H9 (cell line): ENCODE results near the gene DCAF5. TPM values are rescaled to one million over a fixed set of nuclear protein-coding genes. Genes with fewer than 3 reads are reported as not detected.

ENCODE experiments used
- DNase-seq: peaks from one replicate; pipeline ENCODE4 v3.0.0-alpha.2; 2017
- H2AFZ ChIP-seq: one replicate; pipeline ENCODE4 v1.6.1; 2013; ENCODE audit warnings: mild to moderate bottlenecking, low read length, control low read depth, moderate library complexity
- H2AK5ac ChIP-seq: 2 replicates; pipeline ENCODE4 v1.6.1; 2013; ENCODE audit warnings: low read length, control low read depth, mixed read lengths; ENCODE audit not compliant: insufficient read length
- H2BK120ac ChIP-seq: one replicate; pipeline ENCODE4 v1.6.1; 2013; ENCODE audit warnings: low read depth, mild to moderate bottlenecking, low read length, control low read depth, inconsistent platforms; ENCODE audit not compliant: poor library complexity, severe bottlenecking
- H2BK12ac ChIP-seq: 2 replicates; pipeline ENCODE4 v1.6.1; 2013; ENCODE audit warnings: low read length, control low read depth, mixed read lengths, low read depth; ENCODE audit not compliant: insufficient read length
- H2BK15ac ChIP-seq: 2 replicates; pipeline ENCODE4 v1.6.1; 2013; ENCODE audit warnings: low read depth, low read length, control low read depth
- H2BK20ac ChIP-seq: one replicate; pipeline ENCODE4 v1.6.1; 2013; ENCODE audit warnings: low read depth, mild to moderate bottlenecking, low read length, control low read depth, inconsistent platforms; ENCODE audit not compliant: poor library complexity, severe bottlenecking
- H2BK5ac ChIP-seq: 2 replicates; pipeline ENCODE4 v1.6.1; 2013; ENCODE audit warnings: low read length, control low read depth, mixed read lengths; ENCODE audit not compliant: insufficient read length
- H3K14ac ChIP-seq: 2 replicates; pipeline ENCODE4 v1.6.1; 2013; ENCODE audit warnings: low read length, control low read depth; ENCODE audit not compliant: insufficient read depth
- H3K18ac ChIP-seq: 2 replicates; pipeline ENCODE4 v1.6.1; 2013; ENCODE audit warnings: low read depth, mild to moderate bottlenecking, mixed read lengths, low read length, control low read depth; ENCODE audit not compliant: insufficient read length
- H3K23ac ChIP-seq: 2 replicates; pipeline ENCODE4 v1.6.1; 2013; ENCODE audit warnings: low read length, control low read depth, mixed read lengths, low read depth; ENCODE audit not compliant: insufficient read length
- H3K23me2 ChIP-seq: 2 replicates; pipeline ENCODE4 v1.6.1; 2013; ENCODE audit warnings: low read depth, mild to moderate bottlenecking, mixed read lengths, low read length, control low read depth; ENCODE audit not compliant: insufficient read length, poor library complexity, severe bottlenecking
- H3K27ac ChIP-seq: 2 replicates; pipeline ENCODE4 v1.5.1; 2013; ENCODE audit warnings: low read length, control low read depth, mixed read lengths, low read depth; ENCODE audit not compliant: insufficient read length
- H3K27me3 ChIP-seq: 2 replicates; pipeline ENCODE4 v1.6.1; 2013; ENCODE audit warnings: low read length, control low read depth, inconsistent platforms; ENCODE audit not compliant: insufficient read depth
- H3K4ac ChIP-seq: 2 replicates; pipeline ENCODE4 v1.6.1; 2013; ENCODE audit warnings: low read depth, mild to moderate bottlenecking, control low read depth, inconsistent platforms, low read length, moderate library complexity
- H3K4me1 ChIP-seq: 2 replicates; pipeline ENCODE4 v1.6.1; 2013; ENCODE audit warnings: low read length, control low read depth, inconsistent platforms; ENCODE audit not compliant: insufficient read depth
- H3K4me2 ChIP-seq: 2 replicates; pipeline ENCODE4 v1.6.1; 2013; ENCODE audit warnings: low read length, control low read depth, mixed read lengths; ENCODE audit not compliant: insufficient read length, insufficient read depth
- H3K56ac ChIP-seq: 2 replicates; pipeline ENCODE4 v1.6.1; 2013; ENCODE audit warnings: low read depth, mild to moderate bottlenecking, mixed read lengths, low read length, control low read depth; ENCODE audit not compliant: insufficient read length
- H3K79me1 ChIP-seq: 2 replicates; pipeline ENCODE4 v1.6.1; 2013; ENCODE audit warnings: low read depth, mild to moderate bottlenecking, moderate library complexity, low read length, control low read depth, inconsistent platforms; ENCODE audit not compliant: insufficient read depth, poor library complexity, severe bottlenecking
- H3K79me2 ChIP-seq: 2 replicates; pipeline ENCODE4 v1.6.1; 2013; ENCODE audit warnings: low read length, control low read depth, inconsistent platforms; ENCODE audit not compliant: insufficient read depth
- H3K9ac ChIP-seq: 2 replicates; pipeline ENCODE4 v1.6.1; 2013; ENCODE audit warnings: low read length, control low read depth, mixed read lengths; ENCODE audit not compliant: insufficient read length; ENCODE audit errors: extremely low read depth
- H3K9me3 ChIP-seq: one replicate; pipeline ENCODE4 v1.6.1; 2013; ENCODE audit warnings: low read depth, low read length, inconsistent platforms; ENCODE audit not compliant: control insufficient read depth
- H3T11ph ChIP-seq: one replicate; pipeline ENCODE4 v1.6.1; 2013; ENCODE audit warnings: mild to moderate bottlenecking, low read length, control low read depth, inconsistent platforms
- H4K20me1 ChIP-seq: one replicate; pipeline ENCODE4 v1.6.1; 2013; ENCODE audit not compliant: control insufficient read depth, insufficient read length, insufficient read depth
- H4K5ac ChIP-seq: 2 replicates; pipeline ENCODE4 v1.6.1; 2013; ENCODE audit warnings: low read depth, mild to moderate bottlenecking, mixed read lengths, low read length, control low read depth; ENCODE audit not compliant: insufficient read length
- H4K8ac ChIP-seq: replicated peaks from 2 replicates; pipeline ENCODE4 v1.6.1; 2013; ENCODE audit warnings: low read length, control low read depth, mixed read lengths, low read depth; ENCODE audit not compliant: insufficient read length
- H4K91ac ChIP-seq: 2 replicates; pipeline ENCODE4 v1.6.1; 2013; ENCODE audit warnings: low read depth, mild to moderate bottlenecking, moderate library complexity, mixed read lengths, low read length, control low read depth; ENCODE audit not compliant: insufficient read length
- H3K27ac Mint-ChIP-seq, 3 experiments: 2 replicates in 2 of 3; 3 replicates in 1 of 3; pipeline ENCODE4 v1.8.0; 2020 to 2021; ENCODE audit warnings: mixed read lengths in 3 of 3, mild to moderate bottlenecking in 1 of 3, moderate library complexity in 1 of 3
- H3K27me3 Mint-ChIP-seq: 2 replicates; pipeline ENCODE4 v1.8.0; 2021; ENCODE audit warnings: low read depth, mild to moderate bottlenecking, moderate library complexity, mixed read lengths
- H3K36me3 Mint-ChIP-seq, 3 experiments: 2 replicates in 2 of 3; 3 replicates in 1 of 3; pipeline ENCODE4 v1.8.0; 2020 to 2021; ENCODE audit warnings: low read depth in 3 of 3, mixed read lengths in 3 of 3; ENCODE audit not compliant: insufficient read depth in 1 of 3
- H3K4me1 Mint-ChIP-seq, 2 experiments: 2 replicates each; pipeline ENCODE4 v1.8.0; 2020; ENCODE audit warnings: mixed read lengths in 2 of 2
- H3K4me3 Mint-ChIP-seq, 2 experiments: 2 replicates in 1 of 2; 3 replicates in 1 of 2; pipeline ENCODE4 v1.8.0; 2020 to 2021; ENCODE audit warnings: mild to moderate bottlenecking in 2 of 2, mixed read lengths in 2 of 2, moderate library complexity in 1 of 2
- H3K9me3 Mint-ChIP-seq, 2 experiments: 2 replicates in 1 of 2; 3 replicates in 1 of 2; pipeline ENCODE4 v1.8.0; 2020; ENCODE audit warnings: mild to moderate bottlenecking in 2 of 2, mixed read lengths in 2 of 2, moderate library complexity in 1 of 2
- WGBS: extraction: QIAGEN DNeasy Blood & Tissue Kit; methylation state at CpG from one replicate; pipeline ENCODE4 v1.1.7; 2013; ENCODE audit warnings: missing lambda C conversion rate, low lambda C conversion rate, mixed read lengths; ENCODE audit not compliant: insufficient read length; ENCODE audit errors: extremely low coverage; 5-methylcytosine and 5-hydroxymethylcytosine counted together
- total RNA-seq: library from RNA; stranded (reverse); gene quantifications from 2 replicates; pipeline ENCODE4 v1.2.1, GENCODE V29; 2021
- TF ChIP-seq, protein P1 (sequence below): fragments of 200-600 bp; sonication (generic); conservative IDR thresholded peaks from 3 replicates; pipeline ENCODE4 v1.8.0; 2021; ENCODE audit warnings: antibody characterized with exemption, mild to moderate bottlenecking

Gene DCAF5
- total RNA-seq, 1 experiment from 2014 or later: 31.4 TPM

DNA sequence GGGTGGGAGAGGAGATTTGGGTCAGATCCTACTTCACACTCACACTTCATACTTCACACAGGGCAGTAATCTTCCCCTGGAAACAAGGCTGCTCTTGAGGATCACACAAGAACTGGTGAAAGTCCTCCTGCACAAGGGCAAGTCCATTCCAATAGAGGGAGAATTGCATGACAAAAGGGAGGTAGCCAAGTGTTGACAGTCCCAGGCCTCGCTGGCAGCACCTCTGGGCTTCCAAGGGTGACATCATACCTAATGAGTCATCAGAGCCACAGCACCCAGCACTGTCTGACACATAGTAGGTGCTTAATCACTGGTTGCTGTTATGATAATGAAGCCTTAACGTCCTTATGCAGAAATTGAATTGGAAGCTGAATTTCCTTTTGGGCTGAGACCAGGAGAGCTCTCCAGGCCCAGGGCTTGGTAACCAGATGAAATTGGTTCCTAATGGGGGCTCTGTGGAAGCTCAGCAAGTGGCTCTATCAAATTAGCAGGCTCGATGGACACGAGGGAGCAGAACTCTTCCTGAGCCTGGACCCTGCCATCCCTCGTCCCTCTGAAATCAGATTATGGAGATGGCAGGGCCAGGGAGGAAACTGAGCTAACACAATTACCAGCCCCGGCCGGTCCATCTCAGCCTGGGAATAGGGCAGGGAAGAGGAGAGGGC is 115.0 kb downstream of the DCAF5 start:
- no peak overlapping the region for H4K5ac ChIP-seq
- no peaks in the 10 kb centered on the region for H3K79me2 ChIP-seq
- no peak overlapping the region for H3K14ac ChIP-seq
- no peak overlapping the region for H3K9ac ChIP-seq
- TF ChIP-seq, protein P1, sequence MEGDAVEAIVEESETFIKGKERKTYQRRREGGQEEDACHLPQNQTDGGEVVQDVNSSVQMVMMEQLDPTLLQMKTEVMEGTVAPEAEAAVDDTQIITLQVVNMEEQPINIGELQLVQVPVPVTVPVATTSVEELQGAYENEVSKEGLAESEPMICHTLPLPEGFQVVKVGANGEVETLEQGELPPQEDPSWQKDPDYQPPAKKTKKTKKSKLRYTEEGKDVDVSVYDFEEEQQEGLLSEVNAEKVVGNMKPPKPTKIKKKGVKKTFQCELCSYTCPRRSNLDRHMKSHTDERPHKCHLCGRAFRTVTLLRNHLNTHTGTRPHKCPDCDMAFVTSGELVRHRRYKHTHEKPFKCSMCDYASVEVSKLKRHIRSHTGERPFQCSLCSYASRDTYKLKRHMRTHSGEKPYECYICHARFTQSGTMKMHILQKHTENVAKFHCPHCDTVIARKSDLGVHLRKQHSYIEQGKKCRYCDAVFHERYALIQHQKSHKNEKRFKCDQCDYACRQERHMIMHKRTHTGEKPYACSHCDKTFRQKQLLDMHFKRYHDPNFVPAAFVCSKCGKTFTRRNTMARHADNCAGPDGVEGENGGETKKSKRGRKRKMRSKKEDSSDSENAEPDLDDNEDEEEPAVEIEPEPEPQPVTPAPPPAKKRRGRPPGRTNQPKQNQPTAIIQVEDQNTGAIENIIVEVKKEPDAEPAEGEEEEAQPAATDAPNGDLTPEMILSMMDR: no peak
- H3K36me3 Mint-ChIP-seq: no peaks in the 10 kb centered on the region
- no peak overlapping the region for H3T11ph ChIP-seq
- peak overlapping the region; percentile 4 to 91 (median 87); a peak in 6 of 7 replicates for H3K27ac Mint-ChIP-seq
- no peak overlapping the region for H3K18ac ChIP-seq
- WGBS: no CpG with 5 or more reads among the region's 7 CpGs
- H3K9me3 Mint-ChIP-seq: no peaks in the 10 kb centered on the region
- H3K79me1 ChIP-seq: no peaks in the 10 kb centered on the region
- peaks cover 2% of the 10 kb centered on the region for H3K27me3 Mint-ChIP-seq
- H2AFZ ChIP-seq: no peak overlapping the region
- H2AK5ac ChIP-seq: no peak overlapping the region
- no peak overlapping the region for H2BK5ac ChIP-seq
- H3K56ac ChIP-seq: no peak overlapping the region
- H4K91ac ChIP-seq: no peak overlapping the region
- no peaks in the 10 kb centered on the region for H3K27me3 ChIP-seq
- no peak overlapping the region for H2BK20ac ChIP-seq
- H3K4me2 ChIP-seq: no peak overlapping the region
- H3K27ac ChIP-seq: no peak overlapping the region
- H3K9me3 ChIP-seq: no peaks in the 10 kb centered on the region
- no peak overlapping the region for H2BK120ac ChIP-seq
- H3K23ac ChIP-seq: no peak overlapping the region
- no peak overlapping the region for H2BK12ac ChIP-seq
- peaks cover 12% of the 10 kb centered on the region; the same call in 1 of the 2 replicates for H3K4me1 ChIP-seq
- H3K23me2 ChIP-seq: no peaks in the 10 kb centered on the region
- H3K4me1 Mint-ChIP-seq: peaks cover 51 to 53% of the 10 kb centered on the region in 2 experiments
- no peak overlapping the region for H3K4ac ChIP-seq
- peak; percentile 75 for DNase-seq
- no peak overlapping the region for H4K8ac ChIP-seq
- peak overlapping the region in 1 of 2 experiments; percentile 16; a peak in 1 of 5 replicates for H3K4me3 Mint-ChIP-seq
- H2BK15ac ChIP-seq: no peak overlapping the region
- H4K20me1 ChIP-seq: no peaks in the 10 kb centered on the region
